ENCODE results near the gene TRPM1. TPM values are rescaled to one million over a fixed set of nuclear protein-coding genes. Genes with fewer than 3 reads are reported as not detected.

TRPM1 gene
- total RNA-seq, 3 donors from 2014 or later, result not detected

GRCh38 chr15:30956216-30957124 lies 145.1 kb downstream of the TRPM1 start:
- Mint-ChIP-seq H3K9me3 (no peaks in the 10 kb centered on the region), H3K36me3 (ENCODE audit: insufficient read depth) (peaks cover 57% of the 10 kb centered on the region), H3K4me1 (ENCODE audit: low read depth) (no peaks in the 10 kb centered on the region), H3K27me3 (ENCODE audit: low read depth) (no peaks in the 10 kb centered on the region), H3K4me3 (no peak overlapping the region)
- ATAC-seq (no peak), DNase-seq (no peak)

DNA sequence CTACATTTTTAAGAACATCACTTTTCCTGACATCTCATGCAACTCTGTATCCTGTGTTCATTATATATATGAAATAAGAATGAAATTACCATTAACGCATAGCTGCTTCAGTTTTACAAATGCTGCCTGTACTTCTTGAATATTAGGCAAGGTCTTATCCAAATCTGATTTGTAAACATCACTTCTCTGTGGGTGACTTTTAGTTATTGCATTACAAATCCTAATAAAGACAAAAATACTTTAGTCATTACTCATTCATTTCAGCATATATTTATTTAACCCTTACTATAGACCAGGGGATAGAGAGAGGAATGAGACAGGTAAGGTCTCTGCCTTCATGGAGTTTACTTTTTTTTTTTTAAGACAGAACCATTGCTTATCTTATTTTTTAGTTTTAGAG lies 146.9 kb downstream of the TRPM1 start:
- peaks cover 60% of the 10 kb centered on the region for H3K36me3 Mint-ChIP-seq (ENCODE audit: insufficient read depth)
- H3K27me3 Mint-ChIP-seq (ENCODE audit: low read depth), result no peaks in the 10 kb centered on the region
- H3K4me3 Mint-ChIP-seq, result no peak overlapping the region
- no peaks in the 10 kb centered on the region for H3K4me1 Mint-ChIP-seq (ENCODE audit: low read depth)
- no peak for ATAC-seq
- no peak for DNase-seq
- no peaks in the 10 kb centered on the region for H3K9me3 Mint-ChIP-seq

- no peaks in the 10 kb centered on the region for H3K4me1 Mint-ChIP-seq (ENCODE audit: low read depth)
- no peaks in the 10 kb centered on the region for H3K27me3 Mint-ChIP-seq (ENCODE audit: low read depth)
- no peaks in the 10 kb centered on the region for H3K9me3 Mint-ChIP-seq
- H3K4me3 Mint-ChIP-seq, result no peak overlapping the region
- DNase-seq (no peak), ATAC-seq (peak in 1 of 2 donors; percentile 55)
- peaks cover 60% of the 10 kb centered on the region for H3K36me3 Mint-ChIP-seq (ENCODE audit: insufficient read depth)
Observed at GRCh38 chr15:30953731-30954378, 147.7 kb downstream of the TRPM1 start.

GRCh38 chr15:30953183-30953582 lies 148.3 kb downstream of the TRPM1 start:
- Mint-ChIP-seq H3K27me3 (ENCODE audit: low read depth) (no peaks in the 10 kb centered on the region), H3K9me3 (no peaks in the 10 kb centered on the region), H3K4me1 (ENCODE audit: low read depth) (no peaks in the 10 kb centered on the region), H3K36me3 (ENCODE audit: insufficient read depth) (peaks cover 60% of the 10 kb centered on the region), H3K4me3 (no peak overlapping the region)
- DNase-seq (no peak), ATAC-seq (no peak)

Other genes with a start within 250 kb of the TRPM1 start
- 10 to 100 TPM; 15.6 to 18.1 (median 16.7) TPM for gene FAN1, start 197.8 kb downstream of the TRPM1 start, total RNA-seq
- 10 to 100 TPM in 2 of 3 donors, 1 to 10 TPM in 1; 9.1 to 12.3 (median 10.8) TPM for gene MTMR10, start 110.1 kb downstream of the TRPM1 start, total RNA-seq
- 10 to 100 TPM; 75.0 to 82.8 (median 81.8) TPM for gene KLF13, start 225.1 kb upstream of the TRPM1 start, total RNA-seq

All from activated T-cell treated with anti-CD3 and anti-CD28 coated beads, Interleukin-2, amount 50 U/mL, for 4 hours (primary cell).